WTC11 (cell line): Measurements from ENCODE around the gene IL12RB1.

Experiments
- ATF2 ChIP-seq: sonication (generic); formaldehyde crosslinking; IDR thresholded peaks from 2 replicates; pipeline ENCODE4 v1.8.1; 2022; ENCODE audit warnings: low read depth, missing genetic modification reagents, borderline replicate concordance
- ATF3 ChIP-seq: sonication (generic); formaldehyde crosslinking; conservative IDR thresholded peaks from 2 replicates; pipeline ENCODE4 v1.8.1; 2022; ENCODE audit warnings: mild to moderate bottlenecking, missing genetic modification reagents
- CBFB ChIP-seq: sonication (generic); formaldehyde crosslinking; IDR thresholded peaks from 2 replicates; pipeline ENCODE4 v1.8.1; 2022; ENCODE audit warnings: mild to moderate bottlenecking, low read depth, missing genetic modification reagents
- CREB1 ChIP-seq: sonication (generic); formaldehyde crosslinking; IDR thresholded peaks from 2 replicates; pipeline ENCODE4 v1.8.0; 2023; ENCODE audit warnings: mild to moderate bottlenecking, missing genetic modification reagents
- E2F5 ChIP-seq: sonication (generic); formaldehyde crosslinking; IDR thresholded peaks from 2 replicates; pipeline ENCODE4 v1.8.1; 2022; ENCODE audit warnings: mild to moderate bottlenecking, moderate library complexity, missing genetic modification reagents
- ESRRA ChIP-seq: sonication (generic); formaldehyde crosslinking; IDR thresholded peaks from 2 replicates; pipeline ENCODE4 v1.8.1; 2022; ENCODE audit warnings: mild to moderate bottlenecking, missing genetic modification reagents, borderline replicate concordance
- FOXJ3 ChIP-seq: sonication (generic); formaldehyde crosslinking; IDR thresholded peaks from 2 replicates; pipeline ENCODE4 v1.9.0; 2021; ENCODE audit warnings: missing genetic modification reagents, mild to moderate bottlenecking, borderline replicate concordance
- NFE2L1 ChIP-seq: sonication (generic); formaldehyde crosslinking; IDR thresholded peaks from 2 replicates; pipeline ENCODE4 v1.8.1; 2023; ENCODE audit warnings: missing genetic modification reagents
- NR3C1 ChIP-seq: sonication (generic); formaldehyde crosslinking; conservative IDR thresholded peaks from 2 replicates; pipeline ENCODE4 v1.8.1; 2023; ENCODE audit warnings: low read depth, mild to moderate bottlenecking, missing genetic modification reagents
- SP1 ChIP-seq: sonication (generic); formaldehyde crosslinking; conservative IDR thresholded peaks from 2 replicates; pipeline ENCODE4 v1.8.1; 2022; ENCODE audit warnings: missing genetic modification reagents
- ZBTB21 ChIP-seq: sonication (generic); formaldehyde crosslinking; IDR thresholded peaks from 2 replicates; pipeline ENCODE4 v1.8.1; 2023; ENCODE audit warnings: mild to moderate bottlenecking, missing genetic modification reagents, borderline replicate concordance
- ZNF317 ChIP-seq: sonication (generic); formaldehyde crosslinking; IDR thresholded peaks from 2 replicates; pipeline ENCODE4 v1.8.1; 2023; ENCODE audit warnings: low read depth, mild to moderate bottlenecking, moderate library complexity, missing genetic modification reagents, borderline replicate concordance
- TF ChIP-seq, protein P1 (sequence below): sonication (generic); formaldehyde crosslinking; IDR thresholded peaks from 2 replicates; pipeline ENCODE4 v1.8.1; 2023; ENCODE audit warnings: mild to moderate bottlenecking, missing genetic modification reagents, moderate library complexity
- TF ChIP-seq, protein P2 (sequence below): fragments of 200-600 bp; IDR thresholded peaks from 2 replicates; pipeline ENCODE4 v1.8.0; 2022; ENCODE audit warnings: antibody characterized with exemption

- TF ChIP-seq ZBTB21 (CRISPR knock-in tag) (no peak), ESRRA (CRISPR knock-in tag) (no peak), ATF2 (CRISPR knock-in tag) (no peak), E2F5 (CRISPR knock-in tag) (no peak), SP1 (no peak), NR3C1 (CRISPR knock-in tag) (no peak), CBFB (CRISPR knock-in tag) (no peak), FOXJ3 (CRISPR knock-in tag) (no peak), ZNF317 (no peak), NFE2L1 (CRISPR knock-in tag) (no peak), ATF3 (no peak), CREB1 (CRISPR knock-in tag) (no peak)
- TF ChIP-seq, protein P1, sequence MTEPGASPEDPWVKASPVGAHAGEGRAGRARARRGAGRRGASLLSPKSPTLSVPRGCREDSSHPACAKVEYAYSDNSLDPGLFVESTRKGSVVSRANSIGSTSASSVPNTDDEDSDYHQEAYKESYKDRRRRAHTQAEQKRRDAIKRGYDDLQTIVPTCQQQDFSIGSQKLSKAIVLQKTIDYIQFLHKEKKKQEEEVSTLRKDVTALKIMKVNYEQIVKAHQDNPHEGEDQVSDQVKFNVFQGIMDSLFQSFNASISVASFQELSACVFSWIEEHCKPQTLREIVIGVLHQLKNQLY (CRISPR knock-in tag) = no peak
- TF ChIP-seq, protein P2, sequence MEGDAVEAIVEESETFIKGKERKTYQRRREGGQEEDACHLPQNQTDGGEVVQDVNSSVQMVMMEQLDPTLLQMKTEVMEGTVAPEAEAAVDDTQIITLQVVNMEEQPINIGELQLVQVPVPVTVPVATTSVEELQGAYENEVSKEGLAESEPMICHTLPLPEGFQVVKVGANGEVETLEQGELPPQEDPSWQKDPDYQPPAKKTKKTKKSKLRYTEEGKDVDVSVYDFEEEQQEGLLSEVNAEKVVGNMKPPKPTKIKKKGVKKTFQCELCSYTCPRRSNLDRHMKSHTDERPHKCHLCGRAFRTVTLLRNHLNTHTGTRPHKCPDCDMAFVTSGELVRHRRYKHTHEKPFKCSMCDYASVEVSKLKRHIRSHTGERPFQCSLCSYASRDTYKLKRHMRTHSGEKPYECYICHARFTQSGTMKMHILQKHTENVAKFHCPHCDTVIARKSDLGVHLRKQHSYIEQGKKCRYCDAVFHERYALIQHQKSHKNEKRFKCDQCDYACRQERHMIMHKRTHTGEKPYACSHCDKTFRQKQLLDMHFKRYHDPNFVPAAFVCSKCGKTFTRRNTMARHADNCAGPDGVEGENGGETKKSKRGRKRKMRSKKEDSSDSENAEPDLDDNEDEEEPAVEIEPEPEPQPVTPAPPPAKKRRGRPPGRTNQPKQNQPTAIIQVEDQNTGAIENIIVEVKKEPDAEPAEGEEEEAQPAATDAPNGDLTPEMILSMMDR = peak; percentile 63; the same call in 1 of the 2 replicates
Measured at GRCh38 chr19:18112989-18113478, 26.3 kb upstream of the IL12RB1 start.
